G401 (cell line): Measurements from ENCODE around the gene MT1B. TPM values are rescaled to one million over a fixed set of nuclear protein-coding genes. Genes with fewer than 3 reads are reported as not detected.

Experiments
- DNase-seq: peaks from one replicate; pipeline ENCODE4 v3.0.0-alpha.2; 2015; ENCODE audit warnings: low spot score
- in situ Hi-C: cut with HindIII; loops from 2 replicates; pipeline ENCODE4 v1.10.0; 2016; ENCODE audit warnings: low sequenced_read_pairs, mixed read lengths
- total RNA-seq: library from RNA; depleted of rRNA; stranded (reverse); fragments of >200 nt; shearing (Covaris generic); gene quantifications from 2 replicates; pipeline ENCODE4 v1.2.3, GENCODE V29; 2014

The MT1B gene
- total RNA-seq, 1 experiment from 2014 or later = not detected

DNA sequence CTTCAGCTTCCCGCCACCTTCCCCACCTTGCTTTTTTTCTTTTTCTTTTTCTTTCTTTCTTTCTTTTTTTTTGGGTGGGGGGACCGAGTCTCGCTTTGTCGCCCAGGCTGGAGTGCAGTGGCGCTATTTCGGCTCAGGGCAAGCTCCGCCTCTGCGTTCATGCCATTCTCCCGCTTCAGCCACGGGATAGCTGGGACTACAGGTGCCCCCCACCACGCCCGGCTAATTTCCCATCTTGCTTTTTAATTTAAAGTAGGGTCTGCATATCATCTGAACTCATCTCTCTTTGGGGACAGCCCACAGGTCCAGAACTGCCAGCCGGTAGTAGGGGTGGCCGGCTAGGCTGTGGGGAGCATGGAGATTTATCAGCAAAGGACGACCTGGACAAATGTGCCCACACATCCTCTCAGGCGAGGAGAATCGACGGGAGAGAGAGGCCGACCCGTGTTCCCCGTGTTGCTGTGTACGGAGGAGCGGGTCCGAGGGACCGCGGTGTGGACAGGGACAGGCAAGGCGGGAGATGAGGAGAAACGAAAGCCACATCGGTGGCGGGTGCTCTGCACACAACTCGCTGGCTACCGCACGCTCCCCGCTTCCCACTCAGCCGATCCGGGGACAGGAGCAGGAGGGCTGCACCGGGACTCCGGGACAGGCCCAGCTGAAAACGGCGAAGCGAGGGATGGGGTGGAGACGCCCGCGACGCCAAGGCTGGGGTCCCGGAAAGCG is 16.8 kb upstream of the MT1B start:
- DNase-seq = no peak
- in situ Hi-C loops = no loop called here

GRCh38 chr16:56635441-56635967 is 16.2 kb upstream of the MT1B start:
- in situ Hi-C loops = no loop called here
- no peak for DNase-seq

GRCh38 chr16:56636616-56637413 is 14.9 kb upstream of the MT1B start:
- in situ Hi-C loops = no loop called here
- DNase-seq = no peak

DNA sequence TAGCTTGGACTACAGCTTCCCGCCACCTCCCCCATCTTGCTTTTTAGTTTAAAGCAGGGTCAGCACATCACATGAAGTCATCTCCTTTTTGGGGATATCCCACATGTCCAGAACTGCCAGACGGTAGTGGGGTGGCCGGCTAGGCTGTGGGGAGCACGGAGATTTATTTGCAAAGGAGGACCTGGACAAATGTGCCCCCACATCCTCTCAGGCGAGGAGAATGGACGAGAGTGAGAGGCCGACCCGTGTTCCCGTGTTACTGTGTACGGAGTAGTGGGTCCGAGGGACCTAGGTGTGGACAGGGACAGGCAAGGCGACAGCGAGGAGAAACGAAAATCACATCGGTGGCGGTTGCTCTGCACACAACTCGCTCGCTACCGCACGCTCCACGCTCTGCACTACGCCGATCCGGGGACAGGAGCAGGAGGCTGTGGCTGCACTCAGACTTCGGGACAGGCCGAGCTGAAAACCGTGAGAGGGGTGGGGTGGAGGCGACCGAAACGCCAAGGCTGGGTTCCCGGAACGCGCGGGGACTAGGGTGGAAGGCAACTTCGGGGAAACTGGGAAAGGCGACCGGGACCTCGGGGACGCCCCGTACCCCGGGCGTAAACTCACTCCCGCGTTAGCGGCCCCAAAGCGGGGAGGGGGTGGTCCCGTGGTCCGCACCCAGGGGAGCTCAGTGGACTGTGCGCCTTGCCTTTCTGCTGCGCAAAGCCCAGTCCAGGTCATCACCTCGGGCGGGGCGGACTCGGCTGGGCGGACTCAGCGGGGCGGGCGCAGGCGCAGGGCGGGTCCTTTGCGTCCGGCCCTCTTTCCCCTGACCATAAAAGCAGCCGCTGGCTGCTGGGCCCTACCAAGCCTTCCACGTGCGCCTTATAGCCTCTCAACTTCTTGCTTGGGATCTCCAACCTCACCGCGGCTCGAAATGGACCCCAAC is 13.6 kb upstream of the MT1B start, which contains the start of gene MT1A:
MT1A (plus strand) TSS at position 853 of the 937 bp plus-strand sequence; CDS start at position 926, 73 bp downstream.
- no peak for DNase-seq
- in situ Hi-C loops = no loop called here

GRCh38 chr16:56639045-56639444 is 12.6 kb upstream of the MT1B start:
- in situ Hi-C loops = no loop called here
- no peak for DNase-seq

DNA sequence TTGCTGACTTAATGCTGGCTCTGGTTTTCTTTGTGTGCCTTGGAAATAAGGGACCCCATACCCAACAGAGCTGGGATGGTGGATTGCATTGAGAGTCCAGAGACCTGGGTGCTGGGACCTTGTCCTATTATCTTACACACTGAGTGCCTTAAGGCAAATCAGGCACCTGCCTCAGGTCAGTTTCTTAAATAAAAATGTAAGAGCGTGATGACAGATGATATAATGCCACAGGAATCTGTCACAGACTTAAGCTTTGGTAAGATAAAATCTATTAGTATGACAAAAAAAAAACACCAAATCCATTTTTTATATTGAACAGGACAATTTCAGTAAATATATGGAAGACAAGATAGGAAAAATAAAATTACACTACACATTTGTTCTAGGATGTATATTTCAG is 11.6 kb upstream of the MT1B start:
- DNase-seq = no peak
- in situ Hi-C loops = no loop called here

- DNase-seq = no peak
- in situ Hi-C loops = no loop called here
These were observed 10.5 kb upstream of the MT1B start for GRCh38 chr16:56641166-56641565.

DNA sequence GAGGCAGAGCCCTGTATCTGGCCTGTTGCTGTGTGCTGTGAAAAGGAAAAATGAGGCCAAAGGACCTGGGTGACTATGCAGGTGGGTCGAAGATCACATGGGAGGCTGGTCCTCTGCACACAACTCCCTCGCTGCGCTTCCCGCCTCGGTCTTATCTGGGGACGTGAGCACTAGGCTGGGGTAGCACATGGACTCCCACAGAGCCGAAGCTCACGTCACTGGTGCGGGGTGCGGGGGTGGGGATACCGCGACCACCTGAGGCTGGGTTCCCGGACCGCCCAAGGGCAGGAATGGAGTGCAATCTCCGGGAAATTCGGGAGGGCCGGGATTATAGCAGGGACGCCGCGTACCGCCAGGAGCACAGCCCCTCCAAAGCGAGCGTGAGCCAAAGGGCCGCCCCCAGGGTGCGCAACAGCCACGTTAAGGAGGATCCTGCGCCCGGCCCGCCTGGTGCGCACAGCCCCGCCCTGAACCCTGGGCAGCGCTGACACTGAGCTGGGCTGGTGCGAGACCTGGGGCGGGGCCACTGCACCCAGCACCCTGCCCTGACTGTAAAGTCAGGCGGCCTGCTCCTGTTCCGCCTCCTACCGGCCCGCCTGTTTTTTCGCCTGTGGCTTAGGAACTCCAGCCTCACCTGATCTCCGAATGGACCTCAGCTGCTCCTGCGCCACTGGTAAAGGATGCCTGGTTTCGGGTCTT is 8.5 kb upstream of the MT1B start:
- in situ Hi-C loops = no loop called here
- peak; percentile 38 for DNase-seq

DNA sequence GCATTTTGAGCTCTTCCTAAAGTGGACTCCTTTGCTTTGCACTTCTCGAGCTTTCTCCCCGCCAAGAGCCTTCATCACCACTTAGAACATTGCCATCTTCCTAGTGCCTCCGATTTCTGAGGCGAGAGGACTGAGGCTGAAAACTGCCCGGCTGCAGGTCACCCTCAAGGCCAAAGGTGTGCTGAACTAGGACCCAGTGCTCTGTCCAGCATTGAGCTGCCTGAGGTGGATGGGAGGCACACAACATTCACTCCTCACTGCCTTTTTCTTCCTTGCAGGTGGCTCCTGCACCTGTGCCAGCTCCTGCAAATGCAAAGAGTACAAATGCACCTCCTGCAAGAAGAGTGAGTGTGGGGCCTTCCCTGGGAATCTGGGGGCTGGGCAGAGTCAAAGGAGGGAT is 7.9 kb upstream of the MT1B start:
- in situ Hi-C loops = no loop called here
- DNase-seq = no peak

- in situ Hi-C loops = no loop called here
These were observed 6.4 kb upstream of the MT1B start for GRCh38 chr16:56645311-56645710.

GRCh38 chr16:56645838-56646237 is 5.8 kb upstream of the MT1B start:
- no peak for DNase-seq
- in situ Hi-C loops = no loop called here

More at GRCh38 chr16:56645311-56645710, 6.4 kb upstream of the MT1B start:
- DNase-seq = no peak

DNA sequence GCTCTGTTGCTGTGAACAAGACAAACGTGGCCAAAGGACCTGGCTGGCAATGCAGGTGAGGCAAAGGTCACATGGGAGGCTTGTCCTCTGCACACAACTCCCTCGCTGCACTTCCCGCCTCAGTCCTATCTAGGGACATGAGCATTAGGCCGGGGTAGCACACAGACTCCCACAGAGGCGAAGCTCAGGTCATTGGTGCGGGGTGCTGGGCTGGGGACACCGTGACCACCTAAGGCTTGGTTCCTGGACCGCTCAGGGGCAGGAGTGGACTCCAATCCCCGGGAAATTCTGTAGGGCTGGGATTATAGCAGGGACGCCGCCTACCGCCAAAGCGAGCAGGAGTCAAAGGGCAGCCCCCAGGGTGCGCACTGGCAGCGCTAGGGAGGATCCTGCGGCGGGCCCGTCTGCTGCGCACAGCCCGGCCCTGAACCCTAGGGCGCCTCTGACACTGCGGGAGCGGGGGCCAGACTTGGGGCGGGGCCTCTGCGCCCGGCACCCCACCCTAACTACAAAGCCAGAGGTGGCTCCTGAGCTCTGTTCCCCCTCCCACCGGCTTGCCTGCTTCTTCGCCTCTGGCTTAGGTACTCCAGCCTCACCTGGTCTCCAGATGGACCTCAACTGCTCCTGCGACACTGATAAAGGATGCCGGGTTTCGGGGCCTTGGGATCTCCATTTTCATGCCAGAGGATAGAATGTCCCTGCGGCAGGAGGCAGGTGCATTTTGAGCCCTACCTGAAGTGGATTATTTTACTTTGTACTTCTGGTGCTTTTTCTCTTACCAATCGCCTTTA is 3.9 kb upstream of the MT1B start:
- no peak for DNase-seq
- in situ Hi-C loops = no loop called here

- no peak for DNase-seq
- in situ Hi-C loops = no loop called here
These were observed 2.4 kb upstream of the MT1B start for GRCh38 chr16:56649271-56649670.

DNA sequence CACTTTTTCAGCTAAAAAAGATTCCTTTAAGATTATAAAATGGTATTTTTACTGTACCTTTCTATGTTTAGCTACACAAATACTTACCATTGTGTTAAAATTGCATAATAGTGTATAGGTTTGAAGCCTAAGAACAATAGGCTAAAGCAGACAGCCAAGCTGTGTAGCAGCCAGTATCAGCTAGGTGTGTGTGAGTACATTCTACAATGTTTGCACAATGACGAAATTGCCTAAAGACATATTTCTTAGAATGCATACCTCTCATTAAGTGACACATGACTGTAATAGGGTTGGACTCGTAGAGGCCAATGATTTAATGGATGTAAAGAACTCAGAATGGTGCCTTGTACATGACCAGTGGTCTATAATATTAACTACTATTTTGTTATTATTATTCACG is 1.9 kb upstream of the MT1B start:
- DNase-seq = no peak
- in situ Hi-C loops = loop anchor here (5.0 kb wide), 1 partner anchor 38 kb away; no protein-coding TSS in a partner anchor

GRCh38 chr16:56652600-56652999 is 914 bp downstream of the MT1B start:
- in situ Hi-C loops = loop anchor here (5.0 kb wide), 1 partner anchor 40 kb away; no protein-coding TSS in a partner anchor
- no peak for DNase-seq

DNA sequence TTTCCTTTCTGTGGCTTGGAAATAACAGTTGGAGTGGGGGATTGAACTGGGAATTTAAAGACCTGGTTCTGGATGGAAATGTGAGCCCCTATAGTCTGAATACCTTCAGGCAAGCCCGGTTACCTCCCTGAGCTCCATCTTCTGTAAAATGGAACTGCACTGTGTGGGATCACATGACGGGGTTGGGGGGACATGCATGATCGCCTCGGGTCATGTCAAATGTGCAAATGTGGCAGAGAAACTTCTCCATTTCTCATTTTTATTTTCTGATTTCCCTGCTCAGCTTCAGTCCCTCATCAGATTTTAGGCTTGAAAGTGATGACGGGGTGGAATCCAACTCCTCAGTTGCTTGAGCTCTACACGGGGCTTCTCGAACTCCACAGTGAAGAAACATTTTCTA is 1.5 kb downstream of the MT1B start:
- in situ Hi-C loops = loop anchor here (5.0 kb wide), 1 partner anchor 41 kb away; no protein-coding TSS in a partner anchor

GRCh38 chr16:56657555-56658326 is 6.1 kb downstream of the MT1B start, which contains the start of gene MT1F:
Gene MT1F (plus strand): TSS chr16:56657959. CDS start chr16:56658059, 100 bp downstream.
- in situ Hi-C loops = no loop called here

More for the DNA sequence above, 1.5 kb downstream of the MT1B start:
- DNase-seq = no peak

More at GRCh38 chr16:56657555-56658326, 6.1 kb downstream of the MT1B start, which contains the start of gene MT1F:
- peak; percentile 91 for DNase-seq
